Panc1 (cell line): ENCODE data around the gene STK16.

Experiments used
- POLR2AphosphoS5 ChIP-seq: IDR thresholded peaks from 2 replicates; pipeline ENCODE4 v1.6.1; 2012; ENCODE audit warnings: mild to moderate bottlenecking, low read depth, low read length, moderate library complexity
- TF ChIP-seq, protein P1 (sequence below): fragments of 450-650 bp; IDR thresholded peaks from 2 replicates; pipeline ENCODE4 v1.5.1; 2017; ENCODE audit warnings: mild to moderate bottlenecking
- TF ChIP-seq, protein P2 (sequence below), 2 experiments: IDR thresholded peaks; 2 replicates each; pipeline ENCODE4 v1.6.1; 2011 to 2012; ENCODE audit warnings: low read depth in 2 of 2, control low read depth in 1 of 2, low read length in 1 of 2, mild to moderate bottlenecking in 1 of 2, moderate library complexity in 1 of 2; ENCODE audit not compliant: insufficient read depth in 1 of 2

DNA sequence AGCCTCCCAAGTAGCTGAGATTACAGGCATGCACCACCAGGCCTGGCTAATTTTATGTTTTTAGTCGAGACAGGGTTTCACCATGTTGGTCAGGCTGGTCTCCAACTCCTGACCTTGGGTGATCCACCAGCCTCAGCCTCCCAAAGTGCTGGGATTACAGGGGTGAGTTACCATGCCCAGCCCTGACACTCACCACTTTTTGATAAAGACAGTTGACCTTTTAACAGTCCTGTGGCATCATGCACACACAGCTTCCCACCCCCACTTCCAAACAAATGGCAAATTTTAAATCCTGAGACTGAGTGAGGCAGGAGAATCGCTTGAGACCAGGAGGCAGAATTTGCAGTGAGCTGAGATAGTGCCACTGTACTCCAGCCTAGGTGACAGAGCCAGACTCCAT, 27.7 kb downstream of the STK16 start:
- TF ChIP-seq, protein P1, sequence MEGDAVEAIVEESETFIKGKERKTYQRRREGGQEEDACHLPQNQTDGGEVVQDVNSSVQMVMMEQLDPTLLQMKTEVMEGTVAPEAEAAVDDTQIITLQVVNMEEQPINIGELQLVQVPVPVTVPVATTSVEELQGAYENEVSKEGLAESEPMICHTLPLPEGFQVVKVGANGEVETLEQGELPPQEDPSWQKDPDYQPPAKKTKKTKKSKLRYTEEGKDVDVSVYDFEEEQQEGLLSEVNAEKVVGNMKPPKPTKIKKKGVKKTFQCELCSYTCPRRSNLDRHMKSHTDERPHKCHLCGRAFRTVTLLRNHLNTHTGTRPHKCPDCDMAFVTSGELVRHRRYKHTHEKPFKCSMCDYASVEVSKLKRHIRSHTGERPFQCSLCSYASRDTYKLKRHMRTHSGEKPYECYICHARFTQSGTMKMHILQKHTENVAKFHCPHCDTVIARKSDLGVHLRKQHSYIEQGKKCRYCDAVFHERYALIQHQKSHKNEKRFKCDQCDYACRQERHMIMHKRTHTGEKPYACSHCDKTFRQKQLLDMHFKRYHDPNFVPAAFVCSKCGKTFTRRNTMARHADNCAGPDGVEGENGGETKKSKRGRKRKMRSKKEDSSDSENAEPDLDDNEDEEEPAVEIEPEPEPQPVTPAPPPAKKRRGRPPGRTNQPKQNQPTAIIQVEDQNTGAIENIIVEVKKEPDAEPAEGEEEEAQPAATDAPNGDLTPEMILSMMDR = no peak
- TF ChIP-seq, protein P2, sequence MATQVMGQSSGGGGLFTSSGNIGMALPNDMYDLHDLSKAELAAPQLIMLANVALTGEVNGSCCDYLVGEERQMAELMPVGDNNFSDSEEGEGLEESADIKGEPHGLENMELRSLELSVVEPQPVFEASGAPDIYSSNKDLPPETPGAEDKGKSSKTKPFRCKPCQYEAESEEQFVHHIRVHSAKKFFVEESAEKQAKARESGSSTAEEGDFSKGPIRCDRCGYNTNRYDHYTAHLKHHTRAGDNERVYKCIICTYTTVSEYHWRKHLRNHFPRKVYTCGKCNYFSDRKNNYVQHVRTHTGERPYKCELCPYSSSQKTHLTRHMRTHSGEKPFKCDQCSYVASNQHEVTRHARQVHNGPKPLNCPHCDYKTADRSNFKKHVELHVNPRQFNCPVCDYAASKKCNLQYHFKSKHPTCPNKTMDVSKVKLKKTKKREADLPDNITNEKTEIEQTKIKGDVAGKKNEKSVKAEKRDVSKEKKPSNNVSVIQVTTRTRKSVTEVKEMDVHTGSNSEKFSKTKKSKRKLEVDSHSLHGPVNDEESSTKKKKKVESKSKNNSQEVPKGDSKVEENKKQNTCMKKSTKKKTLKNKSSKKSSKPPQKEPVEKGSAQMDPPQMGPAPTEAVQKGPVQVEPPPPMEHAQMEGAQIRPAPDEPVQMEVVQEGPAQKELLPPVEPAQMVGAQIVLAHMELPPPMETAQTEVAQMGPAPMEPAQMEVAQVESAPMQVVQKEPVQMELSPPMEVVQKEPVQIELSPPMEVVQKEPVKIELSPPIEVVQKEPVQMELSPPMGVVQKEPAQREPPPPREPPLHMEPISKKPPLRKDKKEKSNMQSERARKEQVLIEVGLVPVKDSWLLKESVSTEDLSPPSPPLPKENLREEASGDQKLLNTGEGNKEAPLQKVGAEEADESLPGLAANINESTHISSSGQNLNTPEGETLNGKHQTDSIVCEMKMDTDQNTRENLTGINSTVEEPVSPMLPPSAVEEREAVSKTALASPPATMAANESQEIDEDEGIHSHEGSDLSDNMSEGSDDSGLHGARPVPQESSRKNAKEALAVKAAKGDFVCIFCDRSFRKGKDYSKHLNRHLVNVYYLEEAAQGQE (IDR thresholded peaks at IDR 0.05; ENCODE audit: insufficient read depth in 1 of 2, low read depth in 2 of 2, low read length in 1 of 2) = no peak
- TF ChIP-seq POLR2AphosphoS5 = no peak
